CD4-positive, CD25-positive, alpha-beta regulatory T cell (primary cell): ENCODE data around the gene CLN5. TPM values are rescaled to one million over a fixed set of nuclear protein-coding genes. Genes with fewer than 3 reads are reported as not detected.
"Not testable (repeated sequence)": the region's sequence is repeated elsewhere in the genome, so short reads cannot be mapped to it uniquely, and the experiment has no call there.

Source experiments
- ATAC-seq, 2 donors: fragments of 150-1000 bp; cut with Tn5 transposase; one replicate each; pipeline ENCODE4 v1.10.0; 2021; ENCODE audit warnings: low read depth in 2 of 2, moderate number of reproducible peaks in 2 of 2, moderate library complexity in 1 of 2
- DNase-seq, 3 donors: peaks; one replicate each; pipeline versions ENCODE4 v3.0.0 to v3.0.0-alpha.2; 2012 to 2022; ENCODE audit warnings: mixed read lengths in 1 of 3
- H3K27ac ChIP-seq: one replicate; pipeline ENCODE4 v1.7.0; 2013; ENCODE audit warnings: mild to moderate bottlenecking, low read length; ENCODE audit not compliant: insufficient read depth, poor library complexity, severe bottlenecking
- H3K27me3 ChIP-seq: one replicate; pipeline ENCODE4 v1.7.0; 2013; ENCODE audit warnings: low read length; ENCODE audit not compliant: control insufficient read depth, insufficient read depth
- H3K36me3 ChIP-seq: one replicate; pipeline ENCODE4 v1.7.0; 2013; ENCODE audit warnings: mild to moderate bottlenecking, low read length, moderate library complexity; ENCODE audit not compliant: control insufficient read depth, insufficient read depth
- H3K4me1 ChIP-seq: 2 replicates; pipeline ENCODE4 v1.7.0; 2013; ENCODE audit warnings: mild to moderate bottlenecking, low read length; ENCODE audit not compliant: insufficient read depth, control insufficient read depth, poor library complexity, severe bottlenecking
- H3K4me3 ChIP-seq: one replicate; pipeline ENCODE4 v1.7.0; 2013; ENCODE audit warnings: low read depth, mild to moderate bottlenecking, low read length, moderate library complexity
- H3K9me3 ChIP-seq, 2 experiments: 1 replicate in 1 of 2; 2 replicates in 1 of 2; pipeline ENCODE4 v1.7.0; 2013; ENCODE audit warnings: low read length in 2 of 2, mild to moderate bottlenecking in 1 of 2, moderate library complexity in 1 of 2; ENCODE audit not compliant: control insufficient read depth in 2 of 2
- H3K27ac Mint-ChIP-seq, 3 donors: one replicate each; pipeline ENCODE4 v1.8.0; 2020 to 2022; ENCODE audit warnings: mild to moderate bottlenecking in 3 of 3, mixed read lengths in 3 of 3, moderate library complexity in 2 of 3
- H3K27me3 Mint-ChIP-seq: one replicate; pipeline ENCODE4 v1.8.0; 2022; ENCODE audit warnings: mild to moderate bottlenecking, mixed read lengths
- H3K36me3 Mint-ChIP-seq: one replicate; pipeline ENCODE4 v1.8.0; 2020; ENCODE audit warnings: mixed read lengths
- H3K4me1 Mint-ChIP-seq, 4 donors: one replicate each; pipeline ENCODE4 v1.8.0; 2020 to 2022; ENCODE audit warnings: mixed read lengths in 4 of 4, mild to moderate bottlenecking in 1 of 4
- H3K4me3 Mint-ChIP-seq, 4 donors: one replicate each; pipeline ENCODE4 v1.8.0; 2020 to 2022; ENCODE audit warnings: mild to moderate bottlenecking in 4 of 4, mixed read lengths in 4 of 4, moderate library complexity in 3 of 4
- H3K9me3 Mint-ChIP-seq, 7 donors: one replicate each; pipeline ENCODE4 v1.8.0; 2020 to 2022; ENCODE audit warnings: mixed read lengths in 7 of 7, mild to moderate bottlenecking in 3 of 7, moderate library complexity in 2 of 7
- polyA plus RNA-seq, 4 donors: library from polyadenylated mRNA; unstranded; fragments of 300-500 nt; fragmentation: Illumina TruSeq; gene quantifications; one replicate each; pipeline ENCODE4 v1.2.3, GENCODE V29; 2021
- total RNA-seq: library from RNA; stranded (reverse); gene quantifications from one replicate; pipeline ENCODE4 v1.2.3, GENCODE V29; 2022

Gene CLN5
- total and polyA plus RNA-seq, 5 donors from 2014 or later = 27.3 to 45.5 (median 39.0) TPM

DNA sequence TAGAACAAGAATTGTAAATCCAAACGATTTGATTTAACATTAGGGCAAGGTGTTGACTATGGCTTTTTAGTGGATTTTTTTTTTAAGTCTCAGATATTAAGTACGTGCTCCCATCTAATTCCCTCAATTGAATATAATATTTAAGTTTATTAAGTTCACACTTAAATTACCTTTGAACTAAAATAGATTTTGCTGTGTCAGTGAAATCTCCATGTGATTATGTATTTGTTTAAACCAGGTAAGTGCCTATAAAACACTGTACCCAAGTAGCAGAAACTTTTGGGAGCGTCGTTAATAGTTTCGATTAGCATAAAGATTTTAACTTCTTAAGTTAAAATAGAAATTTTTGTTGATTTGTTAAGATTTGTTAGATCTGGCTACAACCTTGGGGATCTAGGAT, 1.6 kb downstream of the CLN5 start:
- Mint-ChIP-seq H3K27ac (peak overlapping the region; percentile 98 to 100 (median 99)), H3K36me3 (peaks cover 17% of the 10 kb centered on the region), H3K4me3 (peak overlapping the region; percentile 90 to 98 (median 95)), H3K9me3 (no peaks in the 10 kb centered on the region), H3K27me3 (no peaks in the 10 kb centered on the region), H3K4me1 (peaks cover 14 to 68% (median 43%) of the 10 kb centered on the region in 4 donors)
- Histone ChIP-seq H3K27me3 (no peaks in the 10 kb centered on the region), H3K4me3 (peak overlapping the region; percentile 99), H3K27ac (peak overlapping the region; percentile 99), H3K9me3 (no peaks in the 10 kb centered on the region), H3K36me3 (peaks cover 18% of the 10 kb centered on the region), H3K4me1 (peaks cover 28% of the 10 kb centered on the region)
- no peak for ATAC-seq
- no peak for DNase-seq

DNA sequence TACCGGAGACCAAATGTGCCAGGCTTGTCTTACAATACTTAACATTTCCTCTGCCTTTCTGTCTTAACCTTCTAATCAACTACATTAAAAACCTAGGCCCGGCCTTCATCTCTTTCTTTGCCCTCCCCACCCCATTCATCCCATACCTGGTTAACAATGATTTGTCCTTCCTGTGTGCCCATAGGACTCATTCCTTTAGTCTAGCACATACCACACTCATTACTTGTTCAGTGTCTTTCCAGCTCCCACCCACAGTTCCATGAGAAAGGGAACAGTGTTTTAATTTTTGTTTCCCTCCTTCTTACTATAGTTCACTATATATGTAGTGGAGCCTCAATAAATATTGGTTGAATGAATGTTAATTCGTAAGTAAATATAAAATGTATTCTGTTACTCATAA, 2.4 kb downstream of the CLN5 start:
- Histone ChIP-seq H3K4me1 (peaks cover 28% of the 10 kb centered on the region), H3K27ac (no peak overlapping the region), H3K9me3 (no peaks in the 10 kb centered on the region), H3K27me3 (no peaks in the 10 kb centered on the region), H3K36me3 (peaks cover 26% of the 10 kb centered on the region), H3K4me3 (peak overlapping the region; percentile 99)
- no peak for DNase-seq
- Mint-ChIP-seq H3K27ac (peak overlapping the region; percentile 67 to 99 (median 67)), H3K4me3 (peak overlapping the region; percentile 90 to 98 (median 95)), H3K27me3 (no peaks in the 10 kb centered on the region), H3K36me3 (peaks cover 25% of the 10 kb centered on the region), H3K9me3 (no peaks in the 10 kb centered on the region), H3K4me1 (peaks cover 16 to 72% (median 51%) of the 10 kb centered on the region in 4 donors)
- no peak for ATAC-seq

DNA sequence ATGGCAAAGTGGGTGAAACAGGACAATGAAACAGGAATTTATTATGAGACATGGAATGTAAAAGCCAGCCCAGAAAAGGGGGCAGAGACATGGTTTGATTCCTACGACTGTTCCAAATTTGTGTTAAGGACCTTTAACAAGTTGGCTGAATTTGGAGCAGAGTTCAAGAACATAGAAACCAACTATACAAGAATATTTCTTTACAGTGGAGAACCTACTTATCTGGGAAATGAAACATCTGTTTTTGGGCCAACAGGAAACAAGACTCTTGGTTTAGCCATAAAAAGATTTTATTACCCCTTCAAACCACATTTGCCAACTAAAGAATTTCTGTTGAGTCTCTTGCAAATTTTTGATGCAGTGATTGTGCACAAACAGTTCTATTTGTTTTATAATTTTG, 8.6 kb downstream of the CLN5 start:
- no peaks in the 10 kb centered on the region for H3K27me3 Mint-ChIP-seq
- Histone ChIP-seq H3K4me1 (peaks cover 22% of the 10 kb centered on the region), H3K4me3 (no peak overlapping the region), H3K9me3 (no peaks in the 10 kb centered on the region), H3K27me3 (no peaks in the 10 kb centered on the region), H3K36me3 (peaks cover 53% of the 10 kb centered on the region), H3K27ac (no peak overlapping the region)
- H3K4me1 Mint-ChIP-seq = peaks cover 41 to 61% (median 55%) of the 10 kb centered on the region in 4 donors
- H3K4me3 Mint-ChIP-seq = no peak overlapping the region
- H3K9me3 Mint-ChIP-seq = no peaks in the 10 kb centered on the region
- no peak for ATAC-seq
- no peak for DNase-seq
- peaks cover 37% of the 10 kb centered on the region for H3K36me3 Mint-ChIP-seq
- peak overlapping the region in 1 of 3 donors; percentile 96 for H3K27ac Mint-ChIP-seq

DNA sequence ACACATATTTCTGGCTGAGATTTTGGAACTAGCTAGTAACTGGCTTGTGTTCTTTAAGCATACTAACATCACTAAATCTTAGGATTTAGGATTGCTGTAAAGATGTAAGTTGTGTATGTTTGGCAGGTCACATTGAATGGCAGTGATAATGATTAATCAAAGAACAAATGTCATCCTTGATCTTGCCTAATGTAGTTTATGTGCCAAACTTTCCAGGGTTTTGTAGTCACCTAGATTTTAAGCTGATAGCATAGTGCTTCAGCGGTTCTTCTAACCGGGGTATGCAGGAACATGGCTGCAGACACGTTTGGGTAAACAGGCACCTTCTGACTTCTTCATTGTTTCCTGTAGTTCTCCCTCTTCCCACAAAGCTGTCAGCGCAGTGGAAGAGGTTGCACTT, 9.7 kb downstream of the CLN5 start:
- peak; percentile 22 to 23 for ATAC-seq
- peaks cover 57% of the 10 kb centered on the region for H3K36me3 ChIP-seq
- H3K4me3 ChIP-seq = peak overlapping the region; percentile 60
- H3K27ac ChIP-seq = peak overlapping the region; percentile 70
- peaks cover 45 to 59% (median 55%) of the 10 kb centered on the region in 4 donors for H3K4me1 Mint-ChIP-seq
- H3K9me3 Mint-ChIP-seq = no peaks in the 10 kb centered on the region
- DNase-seq = no peak
- H3K4me1 ChIP-seq = peaks cover 20% of the 10 kb centered on the region
- peak overlapping the region; percentile 84 to 96 (median 86) for H3K27ac Mint-ChIP-seq
- no peaks in the 10 kb centered on the region for H3K27me3 Mint-ChIP-seq
- H3K27me3 ChIP-seq = no peaks in the 10 kb centered on the region
- H3K4me3 Mint-ChIP-seq = peak overlapping the region; percentile 15 to 58 (median 46)
- H3K9me3 ChIP-seq = no peaks in the 10 kb centered on the region
- peaks cover 28% of the 10 kb centered on the region for H3K36me3 Mint-ChIP-seq

DNA sequence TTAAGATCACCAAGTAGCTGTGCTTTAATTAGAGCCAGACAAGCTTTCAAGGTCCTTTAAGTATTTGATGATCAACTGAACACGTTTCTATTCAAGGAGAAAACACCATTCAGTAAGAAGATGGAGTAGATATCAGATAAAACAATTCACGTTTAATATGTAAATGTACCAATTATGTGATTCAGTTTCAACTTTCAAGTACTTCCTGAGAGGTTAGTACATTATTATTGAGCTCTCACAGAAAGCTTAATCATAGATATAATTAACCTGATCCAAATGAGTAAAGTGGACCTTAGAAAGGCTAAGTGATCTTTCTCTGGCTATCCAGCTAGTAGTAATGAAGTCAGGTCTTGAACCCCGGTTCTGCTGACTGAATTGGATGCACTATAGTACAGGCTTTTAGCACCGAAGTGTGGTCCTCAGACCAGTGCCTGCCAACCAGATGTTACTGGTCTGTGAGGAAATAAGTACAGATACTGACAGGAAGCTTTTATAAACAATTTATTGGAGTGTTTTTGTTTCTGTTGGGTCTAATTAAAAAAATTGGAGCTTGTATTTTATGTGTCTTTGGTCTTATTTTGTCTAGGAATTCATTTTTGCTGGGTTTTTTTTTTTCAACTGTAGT, 10.2 kb downstream of the CLN5 start:
- H3K4me1 ChIP-seq = peaks cover 20% of the 10 kb centered on the region
- Mint-ChIP-seq H3K4me1 (peaks cover 46 to 61% (median 56%) of the 10 kb centered on the region in 4 donors), H3K36me3 (peaks cover 27% of the 10 kb centered on the region), H3K4me3 (peak overlapping the region; percentile 39 to 58 (median 55)), H3K27ac (peak overlapping the region; percentile 84 to 96 (median 86)), H3K27me3 (no peaks in the 10 kb centered on the region), H3K9me3 (no peaks in the 10 kb centered on the region)
- DNase-seq (no peak), ATAC-seq (peak; percentile 54 to 60)
- H3K4me3 ChIP-seq = peak overlapping the region; percentile 60
- H3K9me3 ChIP-seq = no peaks in the 10 kb centered on the region
- H3K27ac ChIP-seq = peak overlapping the region; percentile 70
- H3K27me3 ChIP-seq = no peaks in the 10 kb centered on the region
- H3K36me3 ChIP-seq = peaks cover 61% of the 10 kb centered on the region

DNA sequence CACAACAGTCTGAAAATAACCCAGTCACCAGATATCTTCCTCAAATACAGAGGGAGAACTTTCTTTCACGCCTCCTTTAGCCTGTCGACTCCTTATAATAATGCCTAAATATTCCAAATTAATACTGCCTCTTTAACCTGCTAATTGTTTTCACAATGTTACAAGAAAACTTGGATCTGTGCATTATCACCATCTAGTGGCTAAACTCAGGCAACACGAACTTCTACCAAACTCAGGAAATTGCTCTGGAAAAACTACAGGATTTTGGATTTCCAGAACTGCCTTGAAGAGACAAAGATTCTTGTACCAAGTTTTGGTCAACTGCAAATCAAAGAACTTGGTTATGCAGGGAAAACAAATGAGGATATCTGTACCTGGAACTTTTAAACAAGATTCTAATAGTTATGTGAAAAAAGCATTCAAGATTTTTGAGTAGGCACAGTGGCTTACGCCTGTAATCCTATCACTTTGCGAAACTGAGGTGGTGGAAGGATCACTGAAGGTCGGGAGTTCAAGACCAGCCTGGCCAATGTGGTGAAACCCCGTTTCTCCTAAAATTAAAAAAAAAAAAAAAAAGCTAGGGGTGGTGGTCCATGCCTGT, 10.8 kb downstream of the CLN5 start:
- Mint-ChIP-seq H3K36me3 (peaks cover 31% of the 10 kb centered on the region), H3K4me1 (peaks cover 46 to 65% (median 62%) of the 10 kb centered on the region in 4 donors), H3K9me3 (no peaks in the 10 kb centered on the region), H3K27ac (peak overlapping the region; percentile 83 to 88 (median 84)), H3K27me3 (no peaks in the 10 kb centered on the region), H3K4me3 (peak overlapping the region in 2 of 4 donors; percentile 1 to 39)
- ATAC-seq (no peak), DNase-seq (no peak)
- peaks cover 65% of the 10 kb centered on the region for H3K36me3 ChIP-seq
- H3K9me3 ChIP-seq = no peaks in the 10 kb centered on the region
- peak overlapping the region; percentile 60 for H3K4me3 ChIP-seq
- H3K4me1 ChIP-seq = peaks cover 20% of the 10 kb centered on the region
- H3K27me3 ChIP-seq = no peaks in the 10 kb centered on the region
- peak overlapping the region; percentile 70 for H3K27ac ChIP-seq

DNA sequence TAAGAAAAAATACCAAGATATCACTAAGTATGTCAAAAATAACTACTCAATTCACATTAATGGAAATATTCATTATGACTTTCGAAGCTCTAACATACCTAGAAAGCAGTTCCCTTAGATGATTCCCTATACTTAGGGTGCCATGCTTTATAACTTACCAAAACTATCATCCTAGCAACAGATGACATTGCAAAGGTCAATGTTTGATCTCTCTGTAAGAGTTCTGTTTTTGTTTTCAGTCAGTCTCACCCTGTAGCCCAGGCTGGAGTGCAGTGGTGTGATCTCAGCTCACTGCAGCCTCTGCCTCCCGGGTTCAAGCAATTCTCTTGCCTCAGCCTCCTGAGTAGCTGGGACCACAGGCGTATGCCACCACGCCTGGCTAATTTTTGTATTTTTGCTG, 16.5 kb downstream of the CLN5 start:
- H3K9me3 ChIP-seq, ATAC-seq, H3K27me3 Mint-ChIP-seq, H3K27me3 ChIP-seq, DNase-seq, H3K4me3 ChIP-seq, H3K9me3 Mint-ChIP-seq: not testable (repeated sequence)
- H3K27ac ChIP-seq = peak overlapping the region; percentile 45
- H3K4me1 ChIP-seq = peaks cover 16% of the 10 kb centered on the region
- peaks cover 45% of the 10 kb centered on the region for H3K36me3 Mint-ChIP-seq
- peak overlapping the region; percentile 49 to 95 (median 88) for H3K27ac Mint-ChIP-seq
- H3K4me1 Mint-ChIP-seq = peaks cover 28 to 73% (median 51%) of the 10 kb centered on the region in 4 donors
- H3K4me3 Mint-ChIP-seq = peak overlapping the region in 1 of 4 donors; percentile 23
- peaks cover 82% of the 10 kb centered on the region for H3K36me3 ChIP-seq
